TTC549 (cell line): ENCODE results near the gene TLL1.

Source experiments
- FAIRE-seq: peaks from 2 replicates; lab custom pipeline; 2012; peaks lifted over from hg19 to GRCh38; lab: Jason Lieb, UNC

TLL1 gene

DNA sequence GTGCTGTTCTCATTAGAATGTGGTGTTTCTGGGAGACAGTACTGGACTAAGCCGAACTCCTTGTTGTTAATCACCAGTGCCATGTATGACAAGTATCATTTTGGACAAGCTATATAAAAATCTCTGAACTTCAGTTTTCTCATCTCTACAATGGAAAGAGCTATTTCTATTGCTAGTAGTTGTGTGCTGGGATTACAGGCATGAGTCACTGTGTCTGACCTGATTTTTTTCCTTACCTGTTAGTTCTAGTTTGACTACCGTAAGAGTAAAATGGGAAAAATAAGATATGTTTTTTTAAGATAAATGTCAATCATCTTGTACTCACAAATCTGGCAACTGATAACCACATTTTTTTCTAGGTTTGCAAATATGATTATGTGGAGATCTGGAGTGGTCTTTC, 192.3 kb downstream of the TLL1 start:
- no peak for FAIRE-seq

DNA sequence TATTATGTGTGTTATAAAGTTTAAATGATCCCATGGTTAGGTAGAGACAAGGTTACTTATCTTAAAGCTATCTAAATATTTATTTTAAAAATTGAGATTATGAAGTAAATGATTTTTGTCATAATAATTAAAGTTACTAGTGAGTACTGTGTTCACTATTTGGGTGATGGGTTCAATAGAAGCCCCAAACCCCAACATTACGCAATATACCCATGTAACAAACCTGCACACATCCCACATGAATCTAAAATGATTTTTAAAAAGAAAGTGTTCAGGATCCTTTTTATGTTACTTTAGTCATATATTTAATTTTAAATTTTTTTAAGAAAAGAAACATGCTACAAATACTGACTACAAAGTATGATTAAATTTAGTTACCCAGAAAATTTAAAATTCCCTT, 193.9 kb downstream of the TLL1 start:
- no peak for FAIRE-seq

DNA sequence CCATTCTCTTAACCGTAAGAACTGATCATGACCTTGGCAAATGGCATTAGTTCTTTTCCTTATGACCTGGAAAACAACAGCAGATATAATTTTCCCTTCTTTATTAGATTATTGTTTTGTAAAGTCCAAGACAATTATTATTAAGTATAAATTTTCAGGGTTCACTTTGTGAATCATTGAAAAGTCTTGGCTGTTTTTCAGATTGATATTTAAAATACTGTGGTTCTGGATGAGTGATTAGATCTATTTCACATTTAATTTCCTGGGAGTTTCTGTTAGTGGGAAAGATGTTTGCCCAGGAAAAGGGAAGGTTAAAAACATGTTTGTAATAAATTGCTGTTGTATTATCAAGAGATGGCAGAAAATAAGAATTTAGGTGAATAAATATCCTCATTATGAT, 194.9 kb downstream of the TLL1 start:
- FAIRE-seq, result no peak

DNA sequence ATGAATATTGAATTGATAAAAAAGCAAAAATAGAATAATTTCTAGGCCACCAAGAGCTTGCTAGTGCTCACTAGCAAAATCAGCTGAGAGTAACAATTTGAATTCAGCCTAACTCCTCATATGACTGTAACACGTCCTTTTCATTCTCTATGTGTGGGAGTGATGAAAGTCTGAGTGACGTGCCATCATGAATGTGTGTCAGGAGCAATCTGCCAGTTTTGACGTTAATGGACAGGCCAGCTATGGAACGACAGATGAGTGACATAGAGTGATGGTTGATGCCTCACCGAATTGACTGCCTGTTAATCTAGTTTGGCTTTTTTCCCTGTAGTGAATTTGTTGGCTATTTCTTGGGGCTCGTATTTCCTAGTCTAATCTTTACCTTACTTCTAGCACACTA, 200.7 kb downstream of the TLL1 start:
- no peak for FAIRE-seq

DNA sequence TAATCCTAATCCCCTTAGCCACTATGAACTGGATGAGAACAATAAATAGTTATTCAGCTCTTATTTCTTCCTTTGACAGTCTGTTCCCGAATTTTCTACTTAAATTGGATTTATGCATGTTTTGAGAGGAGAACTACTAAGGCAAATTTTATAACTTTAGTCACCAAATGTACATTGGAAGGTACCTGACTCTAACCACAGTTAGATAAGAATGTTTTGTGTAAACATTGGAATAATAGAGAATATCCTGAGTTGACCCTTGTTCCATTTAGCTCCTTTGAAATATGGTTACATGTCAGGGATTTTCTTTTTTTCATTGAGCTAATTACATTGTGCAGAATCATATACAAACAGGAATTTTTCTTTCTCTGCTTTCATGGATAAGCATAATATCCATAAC, 202.6 kb downstream of the TLL1 start:
- no peak for FAIRE-seq

DNA sequence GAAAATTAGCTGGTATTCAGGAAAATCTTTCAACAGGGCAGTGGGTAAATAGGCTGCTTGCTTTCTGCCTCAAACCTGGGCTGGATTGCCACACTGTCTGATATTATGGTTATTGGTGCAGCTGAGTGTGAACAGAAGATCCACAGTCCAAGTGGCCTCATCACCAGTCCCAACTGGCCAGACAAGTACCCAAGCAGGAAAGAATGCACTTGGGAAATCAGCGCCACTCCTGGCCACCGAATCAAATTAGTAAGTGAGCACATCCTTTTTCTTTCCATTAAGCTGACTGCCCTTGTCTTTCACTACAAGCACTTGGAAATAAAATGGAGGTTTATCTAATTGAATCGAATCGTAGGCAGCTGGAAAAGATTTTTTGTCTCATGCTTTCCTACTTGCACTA, 204.7 kb downstream of the TLL1 start:
- FAIRE-seq, result no peak

DNA sequence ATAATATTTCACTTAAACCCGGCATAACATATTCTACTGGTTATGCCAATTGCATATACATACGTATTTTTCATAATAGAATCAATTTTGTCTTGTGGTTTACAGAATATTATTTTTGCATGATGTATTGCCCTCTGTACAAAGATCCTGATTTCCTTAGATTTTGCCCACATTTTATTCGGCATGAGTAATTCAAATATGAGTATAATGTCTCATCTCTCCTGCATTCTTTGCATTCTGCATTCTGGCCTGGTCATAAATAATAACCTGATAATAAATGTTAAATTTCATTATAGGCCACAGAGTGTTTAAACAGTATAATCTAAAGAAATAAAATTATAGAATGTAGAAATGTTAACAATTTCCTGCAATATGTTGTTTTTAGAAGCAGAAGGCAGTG, 205.3 kb downstream of the TLL1 start:
- no peak for FAIRE-seq

DNA sequence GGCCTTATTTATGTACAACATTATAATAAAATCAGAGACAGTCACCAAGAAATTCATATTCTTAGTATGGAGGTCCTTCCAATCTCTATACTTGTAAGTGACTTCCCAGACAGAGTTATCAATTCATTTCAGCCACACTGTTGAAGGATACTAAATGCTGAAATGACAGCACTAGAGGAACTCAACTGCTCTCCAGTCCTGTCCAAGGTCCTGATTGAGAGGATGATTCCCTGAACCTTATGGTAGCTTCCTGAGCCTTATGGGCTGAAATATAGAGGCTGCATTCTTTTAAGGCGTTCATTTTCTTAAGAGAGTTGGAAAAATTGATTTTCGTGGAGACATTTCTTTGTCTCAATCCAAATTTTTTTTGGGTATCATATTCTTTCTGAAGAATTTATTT, 205.9 kb downstream of the TLL1 start:
- no peak for FAIRE-seq

DNA sequence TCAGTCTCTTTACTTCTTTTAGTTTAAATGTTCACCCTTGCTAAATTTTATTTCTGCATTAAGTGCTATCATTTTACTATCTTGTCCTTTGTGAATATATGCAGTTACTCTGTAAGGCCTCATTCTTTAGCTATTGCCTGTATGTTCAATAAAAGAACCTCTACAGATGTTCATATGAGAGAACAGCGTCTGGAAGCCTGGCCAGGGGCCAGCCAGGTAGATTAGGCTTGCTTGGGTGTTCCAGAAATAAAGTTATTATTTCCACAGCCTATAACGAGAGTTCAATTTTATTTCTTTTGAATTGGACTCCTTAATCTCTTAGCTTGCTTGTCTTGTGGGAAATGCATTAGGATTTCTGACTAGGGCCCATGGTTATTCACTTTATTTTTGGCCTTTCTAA, 214.5 kb downstream of the TLL1 start:
- no peak for FAIRE-seq

DNA sequence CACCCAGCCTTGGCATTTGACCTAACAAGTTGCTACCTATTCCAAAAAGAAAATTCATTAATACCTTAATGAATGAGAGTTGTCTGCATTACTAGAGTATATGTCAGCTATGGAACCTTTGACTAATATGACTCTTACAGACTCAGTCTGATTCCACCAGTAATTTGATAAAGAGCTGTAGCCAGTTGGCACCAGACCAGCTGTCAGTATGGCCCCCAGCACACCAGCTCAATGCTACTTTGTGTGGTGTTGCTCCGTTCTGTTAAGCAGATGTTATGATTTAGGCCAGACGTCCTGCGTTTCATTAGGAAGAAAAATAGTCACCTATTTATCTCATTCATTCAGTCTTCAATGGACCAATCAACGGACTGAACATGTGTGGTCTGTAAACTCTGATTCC, 215.5 kb downstream of the TLL1 start:
- no peak for FAIRE-seq

DNA sequence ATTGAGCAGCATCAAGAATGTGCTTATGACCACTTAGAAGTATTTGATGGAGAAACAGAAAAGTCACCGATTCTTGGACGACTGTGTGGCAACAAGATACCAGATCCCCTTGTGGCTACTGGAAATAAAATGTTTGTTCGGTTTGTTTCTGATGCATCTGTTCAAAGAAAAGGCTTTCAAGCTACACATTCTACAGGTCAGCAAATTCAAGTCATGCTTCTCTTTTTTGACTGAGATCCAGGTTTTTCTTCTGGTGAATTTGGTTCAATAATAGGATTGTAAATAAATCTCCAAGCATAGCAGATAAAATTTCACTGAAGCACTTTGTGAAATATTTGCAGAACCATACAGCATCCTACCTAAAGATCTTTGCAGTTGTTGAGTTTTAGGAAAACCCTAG, 218.1 kb downstream of the TLL1 start:
- no peak for FAIRE-seq

DNA sequence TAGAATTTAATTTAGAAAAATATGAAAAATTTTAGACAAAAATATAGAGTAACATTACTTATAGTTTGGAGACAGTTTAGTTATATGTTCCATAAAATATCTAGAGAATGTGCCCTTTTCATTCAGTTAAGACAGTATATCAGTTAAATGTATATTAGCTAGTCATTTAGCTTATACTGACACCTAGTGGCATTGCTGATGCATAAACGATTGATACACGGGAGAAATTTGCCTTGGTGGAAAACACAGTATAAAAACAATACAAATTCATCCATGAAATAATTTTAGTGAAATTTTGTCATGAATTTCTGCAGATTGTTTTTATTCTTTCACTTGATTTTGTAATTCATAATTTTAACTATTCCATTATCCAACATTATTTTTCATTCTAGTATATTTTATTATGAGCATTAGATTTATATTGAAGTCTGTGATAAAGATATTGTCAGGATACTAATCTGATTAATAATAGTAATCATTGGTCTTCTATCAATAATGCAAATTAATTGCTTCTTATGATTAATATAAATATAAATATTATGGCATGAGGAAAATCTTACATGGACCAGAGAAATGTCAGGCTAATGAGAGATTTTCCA, 219.0 kb downstream of the TLL1 start:
- peak; percentile 81 for FAIRE-seq

DNA sequence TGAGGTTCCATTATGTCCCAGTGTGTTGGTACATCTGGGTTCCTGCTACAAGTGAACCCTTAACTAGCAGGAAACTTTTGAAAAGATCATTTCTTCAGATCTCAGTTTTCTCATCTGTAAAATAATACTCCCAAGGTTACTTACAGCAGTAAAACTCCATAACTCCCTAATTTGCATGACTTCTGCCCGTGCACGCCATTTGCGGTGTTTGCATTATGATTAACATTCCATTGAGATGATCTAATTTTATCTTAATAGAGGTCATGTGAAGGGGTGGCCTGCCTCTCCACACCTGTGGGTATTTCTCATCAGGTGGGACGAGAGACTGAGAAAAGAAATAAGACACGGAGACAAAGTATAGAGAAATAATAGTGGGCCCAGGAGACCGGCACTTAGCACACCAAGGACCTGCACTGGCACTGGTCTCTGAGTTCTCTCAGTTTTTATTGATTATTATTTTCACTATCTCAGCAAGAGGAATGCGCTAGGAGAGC, 219.8 kb downstream of the TLL1 start:
- FAIRE-seq, result no peak

DNA sequence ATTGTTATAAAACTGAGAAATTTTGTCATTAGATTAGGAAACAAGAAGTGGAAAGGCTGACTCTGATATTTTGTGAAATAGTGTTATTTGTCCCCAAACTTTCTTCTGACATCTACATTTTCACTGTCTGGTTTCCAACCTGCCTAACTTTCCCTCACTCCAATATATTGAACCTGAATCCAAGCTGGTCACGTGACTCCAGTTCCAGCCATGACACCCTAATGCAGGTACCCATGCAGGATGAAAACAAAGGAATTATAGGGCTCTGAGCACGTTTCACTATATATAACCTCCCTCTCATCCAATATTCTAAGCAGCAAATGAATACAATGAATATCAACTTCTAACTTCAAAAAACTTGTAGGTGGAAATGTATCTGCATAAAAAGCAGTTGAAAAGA, 231.6 kb downstream of the TLL1 start:
- no peak for FAIRE-seq

DNA sequence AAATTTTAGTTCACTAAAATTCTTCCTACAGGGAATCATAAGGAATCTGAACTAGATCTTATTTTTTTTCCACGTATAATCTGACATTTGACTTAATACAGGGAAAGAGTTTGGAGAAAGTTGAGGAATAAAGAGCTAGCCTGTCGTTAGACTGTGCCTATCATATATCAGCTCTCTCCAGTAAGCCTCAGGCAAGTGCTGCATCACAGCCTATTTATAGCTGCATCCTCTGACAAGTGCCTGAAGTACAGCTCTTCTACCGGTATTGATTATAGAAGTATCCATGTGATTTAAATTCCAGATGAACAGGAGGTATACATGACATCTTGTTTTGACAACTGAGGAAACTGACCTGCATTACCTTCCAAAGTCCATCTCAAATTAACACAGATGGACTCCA, 248.9 kb downstream of the TLL1 start:
- FAIRE-seq, result no peak

DNA sequence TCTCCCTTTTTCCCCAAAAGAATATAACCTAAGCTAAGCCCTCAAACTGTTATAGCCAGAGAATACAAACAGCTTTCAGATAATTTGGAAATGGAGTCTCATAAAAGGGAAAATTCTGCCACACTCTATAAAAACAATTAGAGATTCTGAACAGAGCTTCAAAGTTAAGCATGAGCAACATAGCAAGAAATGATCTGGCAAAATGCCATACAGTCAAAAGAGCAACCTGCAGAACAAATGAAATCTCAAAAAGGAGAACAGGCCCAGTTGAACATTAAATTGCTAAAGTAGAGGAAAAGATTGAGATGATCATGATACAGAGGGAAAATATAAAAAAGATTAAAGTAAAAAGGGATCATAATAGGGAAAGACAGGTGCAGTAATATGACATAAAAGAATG, 250.5 kb downstream of the TLL1 start:
- no peak for FAIRE-seq

DNA sequence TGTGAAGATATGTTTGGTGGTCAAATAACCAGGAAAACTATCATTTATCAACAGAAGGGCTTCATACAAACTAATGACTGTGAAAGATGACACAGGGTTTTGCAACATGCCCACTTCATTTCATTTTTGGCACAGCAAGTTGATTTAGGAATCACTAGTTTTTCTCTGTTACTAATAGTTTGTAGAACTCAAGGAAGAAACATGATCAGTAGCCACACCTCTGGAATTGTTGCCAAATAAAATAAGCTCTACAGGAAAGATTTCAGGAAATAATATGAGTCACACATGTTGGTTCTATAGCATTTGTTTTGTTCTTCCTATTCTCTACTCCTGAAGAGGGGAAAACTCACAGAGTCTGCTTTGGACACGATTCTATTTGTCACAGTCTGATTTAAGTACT, 255.4 kb downstream of the TLL1 start:
- FAIRE-seq, result no peak

DNA sequence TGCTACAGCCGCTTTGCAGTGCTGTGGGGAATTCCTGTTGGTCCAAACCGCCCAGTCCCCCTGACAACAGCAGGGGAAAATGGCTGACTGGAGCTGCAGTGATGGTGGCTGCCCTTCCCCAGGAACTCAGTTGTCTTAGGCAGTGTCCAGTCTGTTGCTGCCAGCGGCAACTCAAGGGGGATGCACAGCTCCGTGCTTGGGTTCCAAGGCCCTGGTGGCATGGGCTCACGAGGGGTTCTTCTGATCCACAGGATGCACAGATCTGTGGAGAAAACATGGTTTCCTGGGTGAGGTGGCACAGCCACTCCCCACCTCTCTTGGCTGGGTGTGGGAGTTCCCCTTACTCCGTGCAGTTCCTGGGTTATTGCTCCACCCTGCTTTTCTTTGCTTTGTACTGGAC, 261.2 kb downstream of the TLL1 start:
- no peak for FAIRE-seq

DNA sequence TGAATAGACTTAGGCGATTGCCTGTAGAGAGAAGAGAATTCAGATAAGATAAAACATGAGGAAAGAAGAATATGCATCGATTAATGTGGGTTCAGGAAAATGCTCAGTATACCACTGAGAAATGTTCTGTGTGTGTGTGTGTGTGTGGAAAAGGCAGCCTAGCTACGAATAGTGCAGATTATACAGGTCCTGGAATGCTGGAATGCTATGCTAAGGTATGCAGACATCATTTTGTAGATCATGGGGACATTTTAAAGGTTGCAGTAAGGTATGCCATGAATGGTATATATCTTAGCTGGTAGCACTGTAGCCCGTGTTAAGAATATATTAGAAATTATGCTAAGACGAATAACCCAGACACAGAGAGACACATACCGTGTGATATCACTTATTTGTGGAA, 267.9 kb downstream of the TLL1 start:
- FAIRE-seq, result no peak

DNA sequence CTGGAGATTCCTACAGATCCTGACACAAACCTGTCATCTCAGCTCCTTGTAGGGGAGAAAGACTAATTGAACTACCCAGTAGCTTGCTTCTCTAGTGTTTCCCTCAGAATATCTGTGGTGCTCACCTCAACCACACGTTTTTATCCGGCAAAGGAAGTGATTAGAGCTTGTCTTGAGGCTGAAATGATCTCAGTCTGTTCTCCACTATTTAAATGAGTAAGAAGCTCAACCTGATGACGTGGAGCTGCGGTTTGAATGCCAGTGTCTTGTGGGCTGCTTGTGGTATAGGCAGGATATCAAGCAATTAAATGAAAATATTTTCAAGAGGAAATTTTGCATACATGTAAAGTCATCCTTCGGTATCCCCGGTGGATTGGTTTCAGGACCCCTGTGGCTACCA, 270.2 kb downstream of the TLL1 start:
- no peak for FAIRE-seq

DNA sequence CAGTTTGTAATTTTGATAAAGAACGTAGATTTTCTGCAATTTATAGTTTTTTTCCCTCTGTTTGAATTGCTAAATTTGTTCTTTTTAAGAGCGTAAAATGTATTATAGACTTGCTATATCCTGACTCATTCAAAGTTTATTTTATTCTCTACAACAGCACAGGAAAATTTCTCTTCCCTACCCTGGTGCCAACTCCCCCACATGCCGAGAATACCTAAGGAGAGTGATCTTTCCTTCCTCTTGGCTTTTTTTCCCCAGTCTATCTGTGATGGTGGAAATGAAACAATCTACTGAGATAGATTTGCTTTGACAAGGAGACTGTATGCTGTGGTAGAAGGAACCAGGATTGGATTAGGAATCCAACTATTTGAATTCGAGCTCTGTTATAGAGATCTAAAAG, 271.6 kb downstream of the TLL1 start:
- FAIRE-seq, result no peak

DNA sequence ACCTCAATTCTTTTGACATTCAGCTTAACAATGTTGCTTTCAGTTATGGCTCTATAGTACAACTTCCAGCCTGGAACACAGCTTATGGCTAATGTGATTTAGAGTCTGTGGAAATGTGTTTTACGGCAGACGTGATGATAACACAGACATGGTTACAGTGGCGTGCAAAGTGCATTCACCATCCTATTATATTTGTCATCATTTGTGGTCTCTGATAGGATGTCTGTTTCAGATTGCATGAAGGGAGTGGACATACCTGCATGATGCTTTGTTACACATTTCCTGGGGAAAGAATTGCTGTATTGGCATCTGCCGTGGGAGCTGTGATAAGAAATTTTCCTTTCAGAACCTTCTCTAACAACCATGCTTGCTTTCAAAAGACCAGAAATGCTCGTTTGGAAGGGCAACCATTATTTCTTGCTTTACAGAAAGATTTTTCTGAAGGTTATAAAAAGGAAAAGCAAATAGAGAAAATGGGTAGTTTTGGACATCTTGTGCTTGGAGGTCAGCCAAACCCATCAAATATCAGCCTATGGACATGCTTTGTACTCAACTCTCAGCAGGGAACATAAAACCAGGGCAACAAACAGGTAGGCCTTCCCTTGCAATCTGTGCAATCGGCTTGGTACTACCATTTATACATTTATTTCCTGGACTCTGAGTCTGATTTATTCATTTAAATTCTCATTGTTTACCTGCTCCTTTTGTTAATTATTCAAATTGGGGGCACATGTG, 273.9 kb downstream of the TLL1 start:
- no peak for FAIRE-seq
